ENCODE results near the gene CHCHD3. TPM values are rescaled to one million over a fixed set of nuclear protein-coding genes. Genes with fewer than 3 reads are reported as not detected.

Gene CHCHD3
- total and polyA plus RNA-seq, 9 of the 15 experiments (the other 6 are each of a cell fraction or from before 2014, with no cell fraction given) = 66.2 to 279 (median 204) TPM

DNA sequence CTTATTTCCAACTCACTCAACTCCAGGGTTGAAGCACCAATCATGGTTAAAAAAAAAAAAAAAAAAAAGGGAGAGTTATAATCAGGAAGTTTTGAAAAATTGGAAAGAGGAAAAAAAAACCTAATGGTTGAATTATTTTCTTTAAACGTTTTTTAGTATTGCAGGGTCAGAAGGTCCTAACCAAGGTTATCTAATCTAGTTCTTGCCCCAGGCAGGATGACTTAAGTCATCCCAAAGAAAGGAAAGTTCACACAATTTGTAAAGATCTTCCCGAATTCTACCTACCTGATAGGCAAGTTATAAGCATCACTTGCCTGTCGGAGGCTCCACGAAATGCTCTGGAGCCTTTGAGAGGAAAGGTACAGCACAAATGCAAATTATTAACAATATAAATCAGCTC is 297.5 kb downstream of the CHCHD3 start:
- Histone ChIP-seq H3K79me2 (ENCODE audit: control insufficient read depth, insufficient read depth, low read length) (no peaks in the 10 kb centered on the region), H2AFZ (ENCODE audit: low read depth, low read length) (no peak overlapping the region), H3K27ac (ENCODE audit: extremely low read depth, low read depth, low read length) (no peak overlapping the region), H4K20me1 (replicated peaks; ENCODE audit: control insufficient read depth, insufficient read depth, low read length) (no peaks in the 10 kb centered on the region), H3K4me1 (replicated peaks in 1 of 2; ENCODE audit: control insufficient read depth in 2 of 2, insufficient read depth in 2 of 2, low read length in 2 of 2) (no peaks in the 10 kb centered on the region), H3K9me3 (replicated peaks; ENCODE audit: control insufficient read depth, insufficient read depth, low read depth, low read length) (no peaks in the 10 kb centered on the region), H3K9me1 (ENCODE audit: control insufficient read depth, insufficient read depth, low read length) (no peaks in the 10 kb centered on the region), H3K9ac (ENCODE audit: insufficient read depth in 1 of 2, low read depth in 2 of 2, low read length in 2 of 2) (no peak overlapping the region), H3K4me2 (ENCODE audit: insufficient read depth, low read length) (no peak overlapping the region), H3K27me3 (ENCODE audit: control insufficient read depth in 2 of 2, insufficient read depth in 2 of 2, low read length in 2 of 2) (peaks cover 0 to 2% of the 10 kb centered on the region in 2 experiments; a peak in 1 of 5 replicates), H3K4me3 (no peak overlapping the region), H3K36me3 (ENCODE audit: control insufficient read depth, insufficient read depth, low read length) (peaks cover 45% of the 10 kb centered on the region; the same call in 2 of the 3 replicates)
- in situ Hi-C loops (cut with MboI) (no loop called here), intact Hi-C loops (cut with micrococcal nuclease) (no loop called here)
- CTCF ChIA-PET (ENCODE audit: low intra/inter-chr PET ratio) = interaction anchor here (0.5 kb wide), 1 partner anchor 1403 kb away, joined by 3 read pairs; no protein-coding TSS in a partner anchor
- ATAC-seq = no peak
- BruUV-seq (replicated peaks) = no TSS peak
- no peak for DNase-seq (ENCODE audit: extremely low read depth in 1 of 4, low spot score in 3 of 4)
- 66% methylated on average over 4 of the region's 4 CpGs for WGBS (ENCODE audit: insufficient coverage, low coverage, missing lambda C conversion rate)
- FAIRE-seq = no peak
- POLR2A ChIA-PET = no interaction called here
- TF ChIP-seq SAFB (IDR thresholded peaks at IDR 0.05; ENCODE audit: borderline replicate concordance, low read depth, low read length) = no peak
- no peak for TF ChIP-seq HCFC1 (IDR thresholded peaks at IDR 0.05; ENCODE audit: low read depth, low read length)
- no peak for TF ChIP-seq RB1 (IDR thresholded peaks at IDR 0.05; ENCODE audit: low read depth)
- TF ChIP-seq KAT2B (IDR thresholded peaks at IDR 0.05; ENCODE audit: low read depth, low read length) = no peak
- TF ChIP-seq SMARCC2 (IDR thresholded peaks at IDR 0.05; ENCODE audit: low read depth) = no peak
- no peak for TF ChIP-seq TEAD2 (tag; IDR thresholded peaks at IDR 0.05)
- no peak for TF ChIP-seq BRF1 (IDR thresholded peaks at IDR 0.05; ENCODE audit: borderline replicate concordance, extremely low read depth, insufficient read length)
- TF ChIP-seq, protein P1, sequence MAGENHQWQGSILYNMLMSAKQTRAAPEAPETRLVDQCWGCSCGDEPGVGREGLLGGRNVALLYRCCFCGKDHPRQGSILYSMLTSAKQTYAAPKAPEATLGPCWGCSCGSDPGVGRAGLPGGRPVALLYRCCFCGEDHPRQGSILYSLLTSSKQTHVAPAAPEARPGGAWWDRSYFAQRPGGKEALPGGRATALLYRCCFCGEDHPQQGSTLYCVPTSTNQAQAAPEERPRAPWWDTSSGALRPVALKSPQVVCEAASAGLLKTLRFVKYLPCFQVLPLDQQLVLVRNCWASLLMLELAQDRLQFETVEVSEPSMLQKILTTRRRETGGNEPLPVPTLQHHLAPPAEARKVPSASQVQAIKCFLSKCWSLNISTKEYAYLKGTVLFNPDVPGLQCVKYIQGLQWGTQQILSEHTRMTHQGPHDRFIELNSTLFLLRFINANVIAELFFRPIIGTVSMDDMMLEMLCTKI (IDR thresholded peaks at IDR 0.05; ENCODE audit: partially characterized antibody) = no peak
- no peak for TF ChIP-seq FOXJ2 (tag; IDR thresholded peaks at IDR 0.05)
- TF ChIP-seq, protein P2, sequence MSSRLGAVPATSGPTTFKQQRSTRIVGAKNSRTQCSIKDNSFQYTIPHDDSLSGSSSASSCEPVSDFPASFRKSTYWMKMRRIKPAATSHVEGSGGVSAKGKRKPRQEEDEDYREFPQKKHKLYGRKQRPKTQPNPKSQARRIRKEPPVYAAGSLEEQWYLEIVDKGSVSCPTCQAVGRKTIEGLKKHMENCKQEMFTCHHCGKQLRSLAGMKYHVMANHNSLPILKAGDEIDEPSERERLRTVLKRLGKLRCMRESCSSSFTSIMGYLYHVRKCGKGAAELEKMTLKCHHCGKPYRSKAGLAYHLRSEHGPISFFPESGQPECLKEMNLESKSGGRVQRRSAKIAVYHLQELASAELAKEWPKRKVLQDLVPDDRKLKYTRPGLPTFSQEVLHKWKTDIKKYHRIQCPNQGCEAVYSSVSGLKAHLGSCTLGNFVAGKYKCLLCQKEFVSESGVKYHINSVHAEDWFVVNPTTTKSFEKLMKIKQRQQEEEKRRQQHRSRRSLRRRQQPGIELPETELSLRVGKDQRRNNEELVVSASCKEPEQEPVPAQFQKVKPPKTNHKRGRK (tag; IDR thresholded peaks at IDR 0.05) = no peak
- TF ChIP-seq ZNF232 (CRISPR knock-in tag; IDR thresholded peaks at IDR 0.05) = no peak
- TF ChIP-seq, protein P3, sequence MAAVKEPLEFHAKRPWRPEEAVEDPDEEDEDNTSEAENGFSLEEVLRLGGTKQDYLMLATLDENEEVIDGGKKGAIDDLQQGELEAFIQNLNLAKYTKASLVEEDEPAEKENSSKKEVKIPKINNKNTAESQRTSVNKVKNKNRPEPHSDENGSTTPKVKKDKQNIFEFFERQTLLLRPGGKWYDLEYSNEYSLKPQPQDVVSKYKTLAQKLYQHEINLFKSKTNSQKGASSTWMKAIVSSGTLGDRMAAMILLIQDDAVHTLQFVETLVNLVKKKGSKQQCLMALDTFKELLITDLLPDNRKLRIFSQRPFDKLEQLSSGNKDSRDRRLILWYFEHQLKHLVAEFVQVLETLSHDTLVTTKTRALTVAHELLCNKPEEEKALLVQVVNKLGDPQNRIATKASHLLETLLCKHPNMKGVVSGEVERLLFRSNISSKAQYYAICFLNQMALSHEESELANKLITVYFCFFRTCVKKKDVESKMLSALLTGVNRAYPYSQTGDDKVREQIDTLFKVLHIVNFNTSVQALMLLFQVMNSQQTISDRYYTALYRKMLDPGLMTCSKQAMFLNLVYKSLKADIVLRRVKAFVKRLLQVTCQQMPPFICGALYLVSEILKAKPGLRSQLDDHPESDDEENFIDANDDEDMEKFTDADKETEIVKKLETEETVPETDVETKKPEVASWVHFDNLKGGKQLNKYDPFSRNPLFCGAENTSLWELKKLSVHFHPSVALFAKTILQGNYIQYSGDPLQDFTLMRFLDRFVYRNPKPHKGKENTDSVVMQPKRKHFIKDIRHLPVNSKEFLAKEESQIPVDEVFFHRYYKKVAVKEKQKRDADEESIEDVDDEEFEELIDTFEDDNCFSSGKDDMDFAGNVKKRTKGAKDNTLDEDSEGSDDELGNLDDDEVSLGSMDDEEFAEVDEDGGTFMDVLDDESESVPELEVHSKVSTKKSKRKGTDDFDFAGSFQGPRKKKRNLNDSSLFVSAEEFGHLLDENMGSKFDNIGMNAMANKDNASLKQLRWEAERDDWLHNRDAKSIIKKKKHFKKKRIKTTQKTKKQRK (IDR thresholded peaks at IDR 0.05; ENCODE audit: borderline replicate concordance, low read depth, low read length) = no peak
- no peak for TF ChIP-seq STAG1 (CRISPR knock-in tag; IDR thresholded peaks at IDR 0.05; ENCODE audit: borderline replicate concordance)
- no peak for TF ChIP-seq ETV1 (tag; conservative IDR thresholded peaks at IDR 0.05; ENCODE audit: low read depth)
- no peak for TF ChIP-seq CREM (IDR thresholded peaks at IDR 0.05; ENCODE audit: low read depth)
- TF ChIP-seq, protein P4, sequence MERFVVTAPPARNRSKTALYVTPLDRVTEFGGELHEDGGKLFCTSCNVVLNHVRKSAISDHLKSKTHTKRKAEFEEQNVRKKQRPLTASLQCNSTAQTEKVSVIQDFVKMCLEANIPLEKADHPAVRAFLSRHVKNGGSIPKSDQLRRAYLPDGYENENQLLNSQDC (CRISPR knock-in tag; IDR thresholded peaks at IDR 0.05) = no peak

Measured in K562 (cell line).